ENCODE data around the gene HTR7. TPM values are rescaled to one million over a fixed set of nuclear protein-coding genes. Genes with fewer than 3 reads are reported as not detected.
A peak's percentile ranks its signal among the peaks of the same experiment; 100 is the strongest.

HTR7 gene
- total and polyA plus RNA-seq, 3 experiments from 2014 or later, result not detected

DNA sequence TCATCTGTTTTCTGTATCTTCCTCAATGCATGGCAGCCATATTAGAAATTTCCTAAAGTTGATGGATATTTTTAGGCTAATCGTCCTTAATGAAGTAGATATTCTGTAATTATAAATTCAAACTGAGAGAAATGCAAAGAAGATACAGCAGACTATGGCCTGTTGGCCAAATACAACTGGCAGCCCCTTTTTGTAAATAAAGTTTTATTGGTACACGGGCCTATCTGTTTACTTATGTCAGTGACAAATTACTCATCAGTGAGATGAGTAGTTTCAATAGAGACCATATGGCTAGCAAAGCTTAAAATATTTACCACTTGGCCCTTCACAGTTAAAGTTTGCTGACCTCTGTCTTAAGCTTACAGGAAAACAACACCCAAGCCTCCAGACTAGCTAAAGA lies 112.3 kb downstream of the HTR7 start:
- Histone ChIP-seq H3K27me3 (ENCODE audit: insufficient read depth, low read length, poor library complexity, severe bottlenecking) (no peaks in the 10 kb centered on the region), H3K4me3 (ENCODE audit: low read length) (no peak overlapping the region), H3K9me3 (ENCODE audit: low read length) (no peaks in the 10 kb centered on the region), H3K36me3 (ENCODE audit: insufficient read depth, low read length) (no peaks in the 10 kb centered on the region), H3K4me1 (ENCODE audit: insufficient read depth, low read length) (no peaks in the 10 kb centered on the region), H3K27ac (ENCODE audit: low read depth, low read length) (no peak overlapping the region)
- Mint-ChIP-seq H3K4me1 (no peaks in the 10 kb centered on the region), H3K9me3 (no peaks in the 10 kb centered on the region), H3K4me3 (no peak overlapping the region), H3K36me3 (no peaks in the 10 kb centered on the region), H3K27me3 (peaks cover 1 to 46% of the 10 kb centered on the region in 2 donors), H3K27ac (no peak overlapping the region)
- no peak for DNase-seq
- CTCF ChIA-PET, result interaction anchor here (1.4 kb wide), 1 partner anchor 22 kb away, joined by 3 read pairs; no protein-coding TSS in a partner anchor
- POLR2A ChIA-PET, result no interaction called here

GRCh38 chr10:90743291-90743690 lies 114.5 kb downstream of the HTR7 start:
- DNase-seq, result no peak
- Mint-ChIP-seq H3K27ac (no peak overlapping the region), H3K4me1 (no peaks in the 10 kb centered on the region), H3K9me3 (no peaks in the 10 kb centered on the region), H3K27me3 (peaks cover 1 to 32% of the 10 kb centered on the region in 2 donors), H3K4me3 (no peak overlapping the region), H3K36me3 (no peaks in the 10 kb centered on the region)
- Histone ChIP-seq H3K27ac (ENCODE audit: low read depth, low read length) (no peak overlapping the region), H3K4me3 (ENCODE audit: low read length) (no peak overlapping the region), H3K9me3 (ENCODE audit: low read length) (no peaks in the 10 kb centered on the region), H3K36me3 (ENCODE audit: insufficient read depth, low read length) (no peaks in the 10 kb centered on the region), H3K4me1 (ENCODE audit: insufficient read depth, low read length) (no peaks in the 10 kb centered on the region), H3K27me3 (ENCODE audit: insufficient read depth, low read length, poor library complexity, severe bottlenecking) (no peaks in the 10 kb centered on the region)
- ChIA-PET CTCF (no interaction called here), POLR2A (no interaction called here)

DNA sequence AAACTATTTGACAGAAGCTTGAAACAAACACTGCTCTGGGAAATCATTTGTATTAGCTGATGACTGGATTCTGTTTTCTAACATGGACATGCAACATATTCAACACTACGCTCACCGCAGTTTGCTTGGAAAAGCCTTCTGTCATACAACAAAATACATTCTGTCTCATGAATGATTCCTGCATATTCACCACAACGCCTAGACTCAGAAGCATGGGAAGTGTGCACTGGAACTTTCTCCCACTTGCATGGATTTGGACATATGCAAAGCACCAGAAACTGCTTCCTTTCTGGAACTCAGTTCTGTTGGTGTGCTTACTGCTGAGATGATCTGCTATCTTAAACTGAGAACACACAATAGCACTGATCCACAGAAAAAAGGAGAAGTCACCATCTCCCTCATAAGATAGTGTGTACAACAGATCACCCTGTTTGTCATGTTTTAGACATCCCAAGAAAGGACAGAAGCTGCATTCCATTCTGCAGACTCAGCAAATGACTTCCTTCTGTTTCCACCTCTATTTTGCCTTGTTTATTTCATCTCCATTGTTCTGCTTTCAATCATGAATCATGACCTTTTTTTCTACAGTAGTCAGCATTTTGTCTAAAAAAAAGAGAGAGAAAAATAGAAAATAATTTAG lies 115.8 kb downstream of the HTR7 start:
- Mint-ChIP-seq H3K27me3 (peaks cover 0 to 24% of the 10 kb centered on the region in 2 donors), H3K27ac (no peak overlapping the region), H3K36me3 (no peaks in the 10 kb centered on the region), H3K4me1 (no peaks in the 10 kb centered on the region), H3K4me3 (no peak overlapping the region), H3K9me3 (no peaks in the 10 kb centered on the region)
- Histone ChIP-seq H3K9me3 (ENCODE audit: low read length) (no peaks in the 10 kb centered on the region), H3K27ac (ENCODE audit: low read depth, low read length) (no peak overlapping the region), H3K27me3 (ENCODE audit: insufficient read depth, low read length, poor library complexity, severe bottlenecking) (no peaks in the 10 kb centered on the region), H3K4me3 (ENCODE audit: low read length) (no peak overlapping the region), H3K36me3 (ENCODE audit: insufficient read depth, low read length) (no peaks in the 10 kb centered on the region), H3K4me1 (ENCODE audit: insufficient read depth, low read length) (no peaks in the 10 kb centered on the region)
- CTCF ChIA-PET, result no interaction called here
- no peak for DNase-seq
- POLR2A ChIA-PET, result no interaction called here

DNA sequence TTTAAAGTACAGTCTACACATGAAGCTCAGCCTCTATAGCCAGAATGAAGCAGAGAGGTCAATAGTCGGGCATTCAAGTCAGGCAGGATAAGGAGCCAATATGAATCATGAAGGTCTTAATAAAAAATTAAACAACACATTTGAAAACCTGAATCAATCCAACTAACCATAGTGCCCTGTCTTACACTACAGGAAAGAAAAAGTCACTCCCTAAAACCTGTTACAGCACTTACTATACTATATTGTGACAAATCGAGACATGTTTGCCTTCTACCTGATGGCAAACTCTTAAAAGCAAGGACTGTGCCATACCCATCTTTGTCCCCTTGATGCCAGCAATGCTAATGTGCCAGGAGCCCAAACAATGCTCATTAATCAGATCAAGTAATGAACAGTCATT lies 117.6 kb downstream of the HTR7 start:
- Mint-ChIP-seq H3K27me3 (peaks cover 0 to 24% of the 10 kb centered on the region in 2 donors), H3K36me3 (no peaks in the 10 kb centered on the region), H3K9me3 (no peaks in the 10 kb centered on the region), H3K4me3 (no peak overlapping the region), H3K4me1 (no peaks in the 10 kb centered on the region), H3K27ac (peak overlapping the region in 1 of 8 donors; percentile 69)
- Histone ChIP-seq H3K4me3 (ENCODE audit: low read length) (no peak overlapping the region), H3K27me3 (ENCODE audit: insufficient read depth, low read length, poor library complexity, severe bottlenecking) (no peaks in the 10 kb centered on the region), H3K36me3 (ENCODE audit: insufficient read depth, low read length) (no peaks in the 10 kb centered on the region), H3K27ac (ENCODE audit: low read depth, low read length) (no peak overlapping the region), H3K9me3 (ENCODE audit: low read length) (no peaks in the 10 kb centered on the region), H3K4me1 (ENCODE audit: insufficient read depth, low read length) (no peaks in the 10 kb centered on the region)
- ChIA-PET POLR2A (no interaction called here), CTCF (no interaction called here)
- DNase-seq, result no peak

DNA sequence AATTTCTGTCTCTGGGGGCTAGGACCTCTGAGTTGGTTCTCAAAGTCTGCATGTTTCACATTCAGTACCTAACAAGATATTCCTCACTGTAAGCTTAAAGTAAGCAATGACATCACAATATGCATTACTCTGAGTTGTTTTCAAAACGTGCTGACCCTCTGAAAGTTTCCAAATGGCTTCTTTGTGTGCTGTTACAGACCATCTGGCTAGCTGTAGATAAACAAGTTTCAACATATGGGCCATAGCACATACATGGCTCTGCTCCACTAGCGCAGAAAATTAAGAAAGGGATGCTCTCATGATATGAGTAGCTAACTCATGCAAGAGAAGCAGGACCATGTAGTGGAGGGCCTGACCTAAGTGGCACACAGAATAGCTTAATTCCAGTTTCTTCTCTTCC lies 119.0 kb downstream of the HTR7 start:
- no peaks in the 10 kb centered on the region for H3K4me1 Mint-ChIP-seq
- H3K36me3 Mint-ChIP-seq, result no peaks in the 10 kb centered on the region
- H3K36me3 ChIP-seq (ENCODE audit: insufficient read depth, low read length), result no peaks in the 10 kb centered on the region
- H3K27ac ChIP-seq (ENCODE audit: low read depth, low read length), result no peak overlapping the region
- peaks cover 0 to 20% of the 10 kb centered on the region in 2 donors for H3K27me3 Mint-ChIP-seq
- POLR2A ChIA-PET, result no interaction called here
- H3K9me3 Mint-ChIP-seq, result no peaks in the 10 kb centered on the region
- no peak overlapping the region for H3K4me3 Mint-ChIP-seq
- no peak overlapping the region for H3K4me3 ChIP-seq (ENCODE audit: low read length)
- H3K9me3 ChIP-seq (ENCODE audit: low read length), result no peaks in the 10 kb centered on the region
- no peaks in the 10 kb centered on the region for H3K27me3 ChIP-seq (ENCODE audit: insufficient read depth, low read length, poor library complexity, severe bottlenecking)
- no peak for DNase-seq
- CTCF ChIA-PET, result no interaction called here
- no peak overlapping the region for H3K27ac Mint-ChIP-seq
- H3K4me1 ChIP-seq (ENCODE audit: insufficient read depth, low read length), result no peaks in the 10 kb centered on the region

DNA sequence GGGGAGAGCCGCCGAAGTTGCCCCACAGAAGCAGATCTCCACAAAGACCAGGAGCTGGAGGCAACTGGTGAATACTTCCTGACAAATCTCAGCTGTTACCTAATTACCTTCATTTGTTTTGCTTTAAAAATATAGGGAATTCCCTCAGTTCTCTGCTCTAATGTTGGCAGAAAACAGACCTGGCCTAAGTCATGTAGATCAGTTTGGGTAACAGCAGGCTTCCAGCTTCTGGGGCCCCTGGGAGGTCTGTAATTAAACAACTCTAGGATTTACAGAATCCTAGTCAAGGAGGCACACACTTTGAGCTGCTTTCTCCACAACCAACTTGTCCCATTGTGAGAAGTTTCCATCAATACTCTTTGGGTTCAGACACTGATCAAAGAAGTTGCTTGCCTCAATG lies 123.4 kb downstream of the HTR7 start:
- no peaks in the 10 kb centered on the region for H3K36me3 ChIP-seq (ENCODE audit: insufficient read depth, low read length)
- CTCF ChIA-PET, result no interaction called here
- DNase-seq, result no peak
- H3K27me3 ChIP-seq (ENCODE audit: insufficient read depth, low read length, poor library complexity, severe bottlenecking), result no peaks in the 10 kb centered on the region
- H3K27me3 Mint-ChIP-seq, result peaks cover 0 to 11% of the 10 kb centered on the region in 2 donors
- no peak overlapping the region for H3K4me3 ChIP-seq (ENCODE audit: low read length)
- no peaks in the 10 kb centered on the region for H3K4me1 Mint-ChIP-seq
- H3K4me1 ChIP-seq (ENCODE audit: insufficient read depth, low read length), result no peaks in the 10 kb centered on the region
- no peak overlapping the region for H3K4me3 Mint-ChIP-seq
- H3K9me3 ChIP-seq (ENCODE audit: low read length), result no peaks in the 10 kb centered on the region
- H3K9me3 Mint-ChIP-seq, result no peaks in the 10 kb centered on the region
- no peak overlapping the region for H3K27ac Mint-ChIP-seq
- no peaks in the 10 kb centered on the region for H3K36me3 Mint-ChIP-seq
- H3K27ac ChIP-seq (ENCODE audit: low read depth, low read length), result no peak overlapping the region
- POLR2A ChIA-PET, result no interaction called here

- H3K36me3 Mint-ChIP-seq, result no peaks in the 10 kb centered on the region
- ChIA-PET POLR2A (no interaction called here), CTCF (no interaction called here)
- Histone ChIP-seq H3K36me3 (ENCODE audit: insufficient read depth, low read length) (no peaks in the 10 kb centered on the region), H3K4me1 (ENCODE audit: insufficient read depth, low read length) (no peaks in the 10 kb centered on the region), H3K27me3 (ENCODE audit: insufficient read depth, low read length, poor library complexity, severe bottlenecking) (no peaks in the 10 kb centered on the region), H3K27ac (ENCODE audit: low read depth, low read length) (no peak overlapping the region), H3K4me3 (ENCODE audit: low read length) (no peak overlapping the region), H3K9me3 (ENCODE audit: low read length) (no peaks in the 10 kb centered on the region)
- H3K4me3 Mint-ChIP-seq, result no peak overlapping the region
- no peaks in the 10 kb centered on the region for H3K4me1 Mint-ChIP-seq
- DNase-seq, result no peak
- H3K27ac Mint-ChIP-seq, result peak overlapping the region in 1 of 8 donors; percentile 32
- H3K27me3 Mint-ChIP-seq, result peaks cover 0 to 5% of the 10 kb centered on the region in 2 donors
- no peaks in the 10 kb centered on the region for H3K9me3 Mint-ChIP-seq
These were observed 125.3 kb downstream of the HTR7 start for GRCh38 chr10:90732581-90732980.

- Mint-ChIP-seq H3K27me3 (peaks cover 0 to 3% of the 10 kb centered on the region in 2 donors), H3K4me1 (peaks cover 9 to 13% (median 11%) of the 10 kb centered on the region in 3 donors), H3K36me3 (no peaks in the 10 kb centered on the region), H3K9me3 (no peaks in the 10 kb centered on the region), H3K4me3 (peak overlapping the region in 3 of 7 donors; percentile 5 to 45 (median 12)), H3K27ac (peak overlapping the region in 3 of 8 donors; percentile 9 to 85 (median 38))
- Histone ChIP-seq H3K27me3 (ENCODE audit: insufficient read depth, low read length, poor library complexity, severe bottlenecking) (no peaks in the 10 kb centered on the region), H3K4me1 (ENCODE audit: insufficient read depth, low read length) (peaks cover 8% of the 10 kb centered on the region), H3K27ac (ENCODE audit: low read depth, low read length) (no peak overlapping the region), H3K4me3 (ENCODE audit: low read length) (no peak overlapping the region), H3K36me3 (ENCODE audit: insufficient read depth, low read length) (no peaks in the 10 kb centered on the region), H3K9me3 (ENCODE audit: low read length) (no peaks in the 10 kb centered on the region)
- DNase-seq, result peak in 2 of 5 donors; percentile 15 to 47
- ChIA-PET POLR2A (no interaction called here), CTCF (interaction anchor here (1.1 kb wide), 1 partner anchor 23 kb away, joined by 3 read pairs; no protein-coding TSS in a partner anchor)
These were observed 134.3 kb downstream of the HTR7 start for GRCh38 chr10:90723416-90724068.
